Adrenal gland (tissue), 5 donors: ENCODE results near the gene POLR1F.

Experiments used
- POLR2A ChIP-seq, 2 donors: fragments of 450-650 bp; IDR thresholded peaks; one replicate each; pipeline ENCODE4 v1.6.1; 2017; ENCODE audit warnings: antibody characterized with exemption in 2 of 2, mild to moderate bottlenecking in 2 of 2, moderate library complexity in 1 of 2
- TF ChIP-seq, protein P1 (sequence below), 6 experiments: fragments of 450-650 bp in 4 of 6; fragments of 200-600 bp in 2 of 6; sonication (generic) in 1 of 6; IDR thresholded peaks; 1 replicate in 5 of 6; 2 replicates in 1 of 6; pipeline versions ENCODE4 v1.5.1 to v1.8.0; 2016 to 2021; ENCODE audit warnings: antibody characterized with exemption in 6 of 6, mild to moderate bottlenecking in 2 of 6, moderate library complexity in 1 of 6
- donor health status: DM: no; HTN: no; CAD: no.

DNA sequence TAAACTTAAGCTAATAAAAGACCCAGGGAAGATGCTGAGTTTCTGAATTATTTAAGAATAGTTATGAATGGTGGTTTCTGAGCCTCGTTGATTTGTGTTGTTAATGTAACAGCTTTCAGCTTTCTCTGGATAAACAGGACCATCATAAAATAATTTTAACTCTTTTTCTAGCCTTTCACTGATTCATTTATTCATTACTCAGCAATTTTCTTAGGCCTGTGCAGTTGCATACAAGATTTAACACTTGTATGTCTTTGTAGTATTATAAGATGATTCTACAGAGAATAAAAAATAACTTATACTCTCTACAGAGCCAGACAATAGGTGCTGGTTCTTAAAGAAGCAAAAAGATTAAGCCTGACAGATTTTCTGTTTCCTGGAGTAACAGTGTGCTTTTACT is 35.2 kb upstream of the POLR1F start:
- TF ChIP-seq, protein P1, sequence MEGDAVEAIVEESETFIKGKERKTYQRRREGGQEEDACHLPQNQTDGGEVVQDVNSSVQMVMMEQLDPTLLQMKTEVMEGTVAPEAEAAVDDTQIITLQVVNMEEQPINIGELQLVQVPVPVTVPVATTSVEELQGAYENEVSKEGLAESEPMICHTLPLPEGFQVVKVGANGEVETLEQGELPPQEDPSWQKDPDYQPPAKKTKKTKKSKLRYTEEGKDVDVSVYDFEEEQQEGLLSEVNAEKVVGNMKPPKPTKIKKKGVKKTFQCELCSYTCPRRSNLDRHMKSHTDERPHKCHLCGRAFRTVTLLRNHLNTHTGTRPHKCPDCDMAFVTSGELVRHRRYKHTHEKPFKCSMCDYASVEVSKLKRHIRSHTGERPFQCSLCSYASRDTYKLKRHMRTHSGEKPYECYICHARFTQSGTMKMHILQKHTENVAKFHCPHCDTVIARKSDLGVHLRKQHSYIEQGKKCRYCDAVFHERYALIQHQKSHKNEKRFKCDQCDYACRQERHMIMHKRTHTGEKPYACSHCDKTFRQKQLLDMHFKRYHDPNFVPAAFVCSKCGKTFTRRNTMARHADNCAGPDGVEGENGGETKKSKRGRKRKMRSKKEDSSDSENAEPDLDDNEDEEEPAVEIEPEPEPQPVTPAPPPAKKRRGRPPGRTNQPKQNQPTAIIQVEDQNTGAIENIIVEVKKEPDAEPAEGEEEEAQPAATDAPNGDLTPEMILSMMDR (IDR thresholded peaks at IDR 0.05): no peak
- TF ChIP-seq POLR2A (IDR thresholded peaks at IDR 0.05): no peak
